ENCODE measurements around the gene CATSPERE.
A peak's percentile ranks its signal among the peaks of the same experiment; 100 is the strongest.
"Not testable (repeated sequence)": the region's sequence is repeated elsewhere in the genome, so short reads cannot be mapped to it uniquely, and the experiment has no call there.

Gene CATSPERE

DNA sequence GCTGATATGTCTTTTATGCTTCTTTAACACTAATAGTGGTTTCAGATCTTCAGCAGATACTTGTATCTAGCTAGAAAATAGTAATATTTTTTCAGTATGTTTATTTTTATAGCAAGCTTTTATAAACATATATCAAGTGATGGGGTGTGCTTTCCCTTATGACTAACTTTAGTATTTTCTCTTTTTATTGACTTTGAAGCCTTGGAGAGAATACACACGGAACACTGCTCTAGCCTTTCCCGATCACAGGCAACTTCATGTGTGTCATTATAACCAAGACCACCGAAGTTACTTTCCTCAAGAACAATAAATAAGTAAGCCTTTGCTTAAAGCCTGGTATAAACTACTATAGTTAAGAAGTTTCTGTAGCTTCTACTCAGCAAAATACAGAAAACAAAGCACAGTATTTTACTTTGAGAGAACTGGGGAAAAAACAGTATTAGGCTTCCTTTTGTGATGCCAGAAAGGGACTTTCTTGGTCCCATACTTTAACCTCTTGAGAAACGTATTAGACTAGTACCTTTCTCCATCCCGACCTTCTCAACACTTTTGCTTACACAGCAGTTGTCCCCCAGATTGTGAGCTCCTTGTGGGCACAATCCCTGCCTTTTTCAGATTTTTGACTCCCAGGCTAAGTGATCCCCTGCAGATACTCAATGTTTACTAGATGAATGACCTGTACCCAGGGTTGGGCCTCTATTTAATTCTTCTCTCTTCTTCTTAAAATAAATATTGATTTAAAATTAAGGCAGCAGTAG is 12.6 kb upstream of the CATSPERE start:
- no peak for DNase-seq

GRCh38 chr1:244449936-244450508 is 11.1 kb upstream of the CATSPERE start:
- DNase-seq = no peak

- DNase-seq = peak; percentile 20
These were observed 10.2 kb upstream of the CATSPERE start for GRCh38 chr1:244450597-244451538.

DNA sequence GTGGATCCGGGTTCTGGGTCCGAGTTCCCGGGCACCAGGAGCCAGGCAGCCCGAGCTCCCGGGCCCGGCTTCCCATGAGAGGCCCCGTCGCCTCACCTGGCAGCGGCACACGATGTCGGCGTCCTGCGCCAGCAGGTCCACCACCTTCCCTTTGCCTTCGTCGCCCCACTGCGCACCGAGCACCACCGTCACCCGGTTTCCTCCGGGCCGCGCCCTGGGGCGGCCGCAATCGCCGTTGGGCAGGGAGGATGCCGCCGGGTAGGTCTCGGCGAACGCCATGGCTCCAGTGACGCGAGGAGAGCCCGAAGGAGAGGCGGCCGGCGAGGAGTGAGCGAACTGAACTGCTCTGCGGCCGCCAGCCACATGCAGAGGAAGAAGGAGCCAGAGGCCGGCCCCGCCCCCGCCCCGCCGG is 9.5 kb upstream of the CATSPERE start, which contains the start of gene ADSS2:
TSS of gene ADSS2 (minus strand) at position 371 of the 412 bp plus-strand sequence. CDS start at position 279, 92 bp downstream.
- DNase-seq = no peak

DNA sequence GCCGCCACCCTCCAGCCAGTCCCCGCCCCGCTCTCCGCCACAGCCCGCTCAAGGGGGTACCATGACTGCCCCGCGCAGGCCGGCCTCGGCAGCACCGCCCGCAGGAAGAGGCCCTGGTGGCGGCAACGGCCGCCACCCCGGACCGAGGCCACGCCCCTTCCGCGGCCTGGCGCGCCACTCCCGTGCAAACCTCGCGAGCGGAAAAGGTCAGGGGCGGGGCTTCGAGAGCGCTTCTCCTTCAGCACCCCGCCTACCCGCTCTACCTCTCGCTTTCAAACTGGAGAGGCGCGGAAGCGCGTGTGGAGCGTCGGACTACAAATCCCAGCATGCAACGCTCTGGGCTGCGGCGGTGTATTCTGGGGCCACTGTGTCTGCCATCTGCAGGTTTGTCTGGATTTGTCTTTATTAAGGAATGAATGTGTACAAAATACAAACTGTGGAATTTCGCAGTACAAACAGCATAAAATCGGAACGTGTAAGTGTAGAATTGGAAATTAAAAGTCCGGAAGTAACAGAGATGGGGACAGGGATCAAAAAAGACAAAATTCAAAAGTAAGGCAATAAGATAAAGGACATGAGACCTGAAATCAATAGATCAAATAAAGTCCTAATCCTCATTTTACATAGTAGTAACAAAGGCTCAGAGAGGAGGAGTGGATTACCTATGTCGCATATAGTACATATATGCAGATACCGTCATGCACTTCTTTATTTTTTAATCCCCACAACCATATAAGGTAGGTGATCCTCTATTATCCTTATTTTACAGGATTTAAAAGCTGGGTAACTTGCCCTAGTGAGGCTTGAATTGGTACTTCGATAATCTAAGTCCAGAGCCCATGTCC is 8.9 kb upstream of the CATSPERE start:
- DNase-seq = peak; percentile 98

DNA sequence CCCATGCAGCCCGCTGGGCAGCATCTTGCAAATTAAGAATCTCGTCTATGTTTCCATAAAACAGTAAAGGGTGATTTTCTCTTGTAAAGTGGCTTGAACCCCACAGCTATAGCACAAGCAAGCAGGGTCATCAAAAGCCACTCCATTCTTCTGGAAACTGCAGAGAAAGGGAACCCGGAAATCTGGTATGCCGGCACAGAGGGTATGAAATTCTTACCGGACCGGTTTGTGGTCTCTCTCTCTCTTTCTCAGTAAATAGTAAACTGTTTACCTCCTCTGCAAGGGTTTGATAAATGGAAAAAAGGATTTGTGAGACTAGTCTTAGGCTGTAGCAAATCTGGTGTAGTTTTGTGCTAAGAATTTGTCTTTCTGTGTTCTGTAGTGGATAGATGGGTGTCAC is 6.7 kb upstream of the CATSPERE start:
- no peak for DNase-seq

DNA sequence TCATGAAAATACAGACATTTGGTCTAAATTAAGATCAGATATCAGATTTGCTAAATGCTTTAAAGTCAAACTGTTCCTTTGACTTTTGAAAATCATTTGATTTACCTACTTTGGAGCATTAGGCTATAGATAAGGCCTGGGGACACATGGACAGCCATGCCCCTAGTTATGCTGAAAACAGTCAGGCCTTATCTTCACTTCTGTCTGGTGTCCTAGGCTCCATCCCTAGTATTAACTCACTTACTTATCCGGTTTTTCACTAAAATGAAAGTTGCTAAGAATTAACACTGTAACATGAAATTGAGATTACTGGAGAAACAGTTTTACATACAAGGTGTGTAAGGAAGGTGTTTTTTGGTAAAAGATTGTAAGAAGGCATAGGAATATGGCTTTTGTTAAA is 4.5 kb upstream of the CATSPERE start:
- no peak for DNase-seq

DNA sequence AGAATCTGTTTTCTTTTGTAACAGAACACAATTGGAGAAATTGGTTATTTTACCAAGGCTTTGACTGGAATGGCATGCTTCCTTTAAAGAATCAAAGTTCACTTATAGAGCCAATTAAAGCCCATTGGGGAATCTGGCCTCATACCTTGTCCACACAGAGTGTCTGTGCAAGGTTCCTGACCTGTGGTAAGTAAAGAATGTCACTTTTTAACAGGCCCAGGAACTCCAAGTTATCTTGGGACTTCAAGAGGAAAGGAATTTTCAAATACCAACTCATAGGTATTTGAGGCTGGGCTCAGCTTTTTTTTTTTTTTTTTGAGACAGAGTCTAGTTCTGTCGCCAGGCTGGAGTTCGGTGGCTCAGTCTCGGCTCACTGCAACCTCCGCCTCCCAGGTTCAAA is 2.3 kb upstream of the CATSPERE start:
- DNase-seq = no peak

- DNase-seq = no peak
These were observed 876 bp upstream of the CATSPERE start for GRCh38 chr1:244460197-244460596.

GRCh38 chr1:244466724-244467123 is 5.7 kb downstream of the CATSPERE start:
- DNase-seq = no peak

GRCh38 chr1:244473059-244473605 is 12.1 kb downstream of the CATSPERE start:
- no peak for DNase-seq

DNA sequence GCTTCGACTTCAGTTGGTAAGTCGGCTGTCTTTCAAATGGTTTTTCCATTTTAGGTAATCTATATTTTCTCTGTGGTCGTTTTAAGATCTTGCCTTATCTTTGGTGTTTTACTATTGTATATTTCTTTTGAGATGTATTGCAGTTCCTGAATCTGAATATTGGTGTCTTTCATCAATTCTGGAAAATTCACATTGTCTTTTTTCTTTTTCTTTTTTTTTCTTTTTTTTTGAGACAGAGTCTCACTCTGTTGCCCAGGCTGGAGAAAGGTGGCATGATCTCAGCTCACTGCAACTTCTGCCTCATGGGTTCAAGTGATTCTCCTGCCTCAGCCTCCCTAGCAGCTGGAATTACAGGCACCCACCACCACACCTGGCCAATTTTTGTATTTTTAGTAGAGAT is 23.9 kb downstream of the CATSPERE start:
- DNase-seq = not testable (repeated sequence)

DNA sequence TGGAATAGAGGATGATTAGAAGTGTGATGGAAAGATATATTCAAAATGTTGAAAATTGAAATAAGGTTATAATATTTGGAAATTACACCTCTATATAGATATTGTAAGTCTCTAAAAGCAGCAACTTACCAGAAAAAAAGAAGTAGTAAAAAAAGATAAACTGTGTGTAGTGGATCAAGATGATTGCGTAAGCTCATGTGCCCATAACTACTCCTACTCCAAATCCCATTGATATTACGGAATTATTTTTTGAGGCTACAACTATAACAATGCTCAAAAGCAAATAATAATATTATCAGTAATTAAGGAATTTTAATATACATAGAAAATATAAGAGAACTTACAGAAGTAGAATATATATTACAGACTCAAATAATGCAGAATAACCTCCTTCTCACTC is 33.6 kb downstream of the CATSPERE start:
- no peak for DNase-seq

DNA sequence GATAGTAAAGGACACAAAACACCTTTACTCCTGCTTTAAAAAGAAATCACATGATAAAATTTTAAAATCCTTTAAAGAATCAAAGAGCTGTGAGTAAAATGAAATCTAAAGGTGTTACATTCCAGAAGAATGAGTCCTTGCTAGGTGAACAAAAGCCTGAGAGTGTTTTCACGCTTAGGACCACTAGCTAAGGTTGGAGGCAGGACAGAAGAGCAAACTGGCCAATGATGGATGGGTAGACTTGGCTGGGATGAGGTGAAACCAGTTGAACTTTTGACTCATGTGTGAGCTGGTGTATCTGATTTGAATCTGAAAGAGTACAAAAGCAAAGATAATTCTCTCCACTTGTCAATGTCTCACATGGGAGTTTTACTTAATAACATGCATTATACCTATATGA is 35.1 kb downstream of the CATSPERE start:
- DNase-seq = no peak

DNA sequence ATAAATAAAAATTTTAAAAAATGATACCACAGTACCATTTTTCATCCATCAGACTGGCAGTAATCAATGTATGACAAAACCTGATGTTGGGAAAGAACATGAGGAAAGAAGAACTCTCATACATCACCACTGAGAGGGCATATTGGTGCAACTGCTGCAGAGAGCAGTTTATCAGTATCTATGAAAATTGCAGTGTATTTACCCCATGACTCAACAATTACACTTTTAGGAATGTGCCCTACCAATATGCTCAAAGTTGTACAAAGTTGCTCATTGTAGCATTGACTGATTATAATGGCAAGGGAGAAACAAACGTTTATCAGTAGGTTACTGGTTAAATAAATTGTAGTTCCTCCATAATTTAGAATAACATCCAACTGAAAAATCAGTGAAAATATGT is 36.7 kb downstream of the CATSPERE start:
- no peak for DNase-seq

DNA sequence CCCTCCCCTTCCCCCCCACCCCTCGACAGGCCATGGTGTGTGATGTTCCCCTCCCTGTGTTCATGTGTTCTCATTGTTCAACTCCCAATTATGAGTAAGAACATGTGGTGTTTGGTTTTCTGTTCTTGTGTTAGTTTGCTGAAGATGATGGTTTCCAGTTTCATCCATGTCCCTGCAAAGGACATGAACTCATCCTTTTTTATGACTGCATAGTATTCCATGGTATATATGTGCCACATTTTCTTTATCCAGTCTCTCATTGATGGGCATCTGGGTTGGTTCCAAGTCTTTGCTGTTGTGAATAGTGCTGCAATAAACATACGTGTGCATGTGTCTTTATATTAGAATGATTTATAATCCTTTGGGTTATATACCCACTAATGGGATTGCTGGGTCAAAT is 38.4 kb downstream of the CATSPERE start:
- DNase-seq = not testable (repeated sequence)

GRCh38 chr1:244500515-244500914 is 39.4 kb downstream of the CATSPERE start:
- DNase-seq = not testable (repeated sequence)

DNA sequence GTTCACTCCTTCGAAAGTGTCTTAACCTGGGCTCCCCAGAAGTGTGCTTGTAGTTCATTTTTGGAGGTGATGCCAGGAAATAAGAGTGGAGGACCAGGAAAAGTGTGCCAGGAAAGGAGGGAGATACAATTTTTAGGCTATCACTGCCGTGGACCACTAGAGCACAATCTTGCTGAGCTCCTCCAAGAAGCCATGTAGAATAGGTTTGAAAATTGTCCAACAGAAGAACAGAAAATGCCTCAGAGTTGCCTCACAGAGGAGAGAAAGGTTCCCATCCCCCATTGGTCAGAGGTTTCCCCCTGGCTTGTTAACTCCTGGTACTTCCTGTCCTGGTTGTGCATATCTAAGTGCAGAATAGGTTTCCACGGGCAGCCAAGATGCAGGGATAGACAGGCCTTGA is 41.6 kb downstream of the CATSPERE start:
- DNase-seq = no peak

DNA sequence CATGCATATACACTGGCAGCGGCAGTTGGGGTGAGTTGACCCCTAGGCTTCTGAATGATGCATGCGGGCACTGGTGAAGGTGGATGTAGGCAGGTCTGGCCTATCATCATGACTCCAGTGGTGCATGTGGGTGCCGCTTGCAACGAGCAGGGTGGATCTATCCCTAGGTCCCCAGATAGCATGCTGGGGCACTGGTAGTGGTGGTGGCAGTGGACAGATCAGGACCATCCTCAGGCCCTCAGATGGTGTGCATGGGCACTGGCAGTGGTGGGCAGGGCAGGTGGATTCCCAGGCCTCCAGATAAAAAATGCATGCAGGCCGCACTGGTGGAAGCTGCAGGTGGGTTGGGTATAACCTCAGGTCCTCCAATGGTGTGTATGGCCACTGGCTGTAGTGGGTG is 52.4 kb downstream of the CATSPERE start:
- no peak for DNase-seq

DNA sequence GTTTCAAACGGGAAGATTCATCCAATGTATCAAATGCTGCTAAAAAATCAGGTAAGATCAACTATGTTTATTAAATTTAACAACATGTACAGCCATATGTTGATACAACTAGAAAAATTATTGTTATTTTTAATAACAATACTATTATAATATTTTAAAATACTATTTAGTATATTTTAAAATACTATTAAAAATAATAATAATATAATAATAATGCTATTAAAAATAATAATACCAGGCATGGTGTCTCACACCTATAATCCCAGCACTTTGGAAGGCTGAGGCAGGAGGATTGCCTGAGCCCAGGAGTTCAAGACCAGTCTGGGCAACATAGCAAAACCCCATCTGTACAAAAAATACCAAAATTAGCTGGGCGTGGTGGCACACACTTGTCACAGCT is 54.6 kb downstream of the CATSPERE start:
- DNase-seq = no peak

- no peak for DNase-seq
These were observed 75.2 kb downstream of the CATSPERE start for GRCh38 chr1:244536316-244536715.

DNA sequence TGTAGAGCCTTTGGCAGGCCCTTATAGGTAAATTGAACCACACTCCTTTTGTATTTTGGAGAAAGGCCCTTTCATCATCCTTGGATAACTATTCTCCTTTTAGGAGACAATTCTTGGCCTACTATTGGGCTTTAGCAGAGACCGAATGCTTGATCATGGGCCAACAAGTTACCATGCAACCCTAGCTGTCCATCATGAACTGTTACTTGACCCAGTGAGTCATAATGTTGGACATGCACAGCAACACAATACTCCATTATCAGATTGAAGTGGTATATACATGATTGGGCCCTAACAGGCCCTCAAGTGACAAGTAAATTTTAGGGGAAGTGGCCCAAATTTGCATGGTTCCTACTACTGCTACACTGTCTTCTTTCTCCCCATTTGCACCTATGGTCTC is 84.4 kb downstream of the CATSPERE start:
- DNase-seq = no peak
